Neural cell (in vitro differentiated cells): ENCODE results near the gene PRG2.

ENCODE experiments used
- EP300 ChIP-seq: fragments of 450-650 bp; conservative IDR thresholded peaks from 2 replicates; pipeline ENCODE4 v1.6.1; 2014; ENCODE audit warnings: antibody characterized with exemption, mild to moderate bottlenecking, moderate library complexity; ENCODE audit not compliant: poor library complexity, severe bottlenecking
- EZH2 ChIP-seq: fragments of 200-600, 300-800 bp; shearing (Covaris generic), sonication (generic); IDR thresholded peaks from 2 replicates; pipeline ENCODE4 v1.6.1; 2014; ENCODE audit warnings: antibody characterized with exemption, low read length, borderline replicate concordance, mild to moderate bottlenecking; ENCODE audit not compliant: insufficient read depth, poor library complexity, severe bottlenecking
- MXI1 ChIP-seq: fragments of 450-650 bp; conservative IDR thresholded peaks from 2 replicates; pipeline ENCODE4 v1.6.1; 2014; ENCODE audit warnings: antibody characterized with exemption, mild to moderate bottlenecking; ENCODE audit not compliant: poor library complexity, severe bottlenecking
- POLR2AphosphoS5 ChIP-seq: IDR thresholded peaks from 2 replicates; pipeline ENCODE4 v1.6.1; 2012
- RAD21 ChIP-seq: fragments of 450-650 bp; conservative IDR thresholded peaks from 2 replicates; pipeline ENCODE4 v1.6.1; 2014; ENCODE audit warnings: antibody characterized with exemption, mild to moderate bottlenecking, moderate library complexity
- SMC3 ChIP-seq: fragments of 450-650 bp; conservative IDR thresholded peaks from 2 replicates; pipeline ENCODE4 v1.6.1; 2014; ENCODE audit warnings: antibody characterized with exemption, mild to moderate bottlenecking, moderate library complexity; ENCODE audit not compliant: poor library complexity
- TAF1 ChIP-seq: IDR thresholded peaks from 2 replicates; pipeline ENCODE4 v1.6.1; 2012; ENCODE audit warnings: low read depth
- TF ChIP-seq, protein P1 (sequence below): fragments of 450-650 bp; IDR thresholded peaks from 2 replicates; pipeline ENCODE4 v1.5.1; 2014; ENCODE audit warnings: antibody characterized with exemption, mild to moderate bottlenecking, moderate library complexity; ENCODE audit not compliant: poor library complexity, severe bottlenecking
- TF ChIP-seq, protein P2 (sequence below): IDR thresholded peaks from 2 replicates; pipeline ENCODE4 v1.6.1; 2012; ENCODE audit warnings: borderline replicate concordance

DNA sequence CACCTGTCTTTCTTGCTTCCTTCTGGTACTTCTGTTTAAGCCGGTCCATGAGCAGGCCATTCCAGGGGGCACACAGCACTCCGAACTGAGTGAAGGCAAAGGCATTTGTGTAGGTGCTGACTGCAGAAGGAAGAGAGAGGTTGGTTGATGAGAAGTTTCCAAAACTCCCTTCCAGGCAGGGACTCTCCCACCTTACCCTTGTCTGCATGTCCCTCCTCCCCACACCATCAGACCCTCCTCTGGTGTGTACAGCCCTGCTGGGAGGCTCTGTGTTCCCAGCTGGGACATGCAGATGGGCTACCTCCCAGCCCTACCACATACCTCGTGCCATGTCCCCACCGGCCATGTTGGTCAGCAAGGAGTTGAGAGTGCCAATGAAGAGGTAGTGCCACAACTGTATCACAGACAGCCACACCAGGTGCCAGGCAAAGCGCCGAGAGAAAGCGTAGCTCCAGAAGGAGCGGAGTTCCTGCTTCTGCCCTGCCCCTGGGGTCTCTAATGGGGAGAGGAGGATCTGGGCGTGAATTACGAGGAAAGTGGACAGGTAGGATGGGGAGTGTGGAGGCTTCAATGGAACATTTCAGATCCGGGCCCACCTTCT, 24.3 kb upstream of the PRG2 start:
- TF ChIP-seq, protein P1, sequence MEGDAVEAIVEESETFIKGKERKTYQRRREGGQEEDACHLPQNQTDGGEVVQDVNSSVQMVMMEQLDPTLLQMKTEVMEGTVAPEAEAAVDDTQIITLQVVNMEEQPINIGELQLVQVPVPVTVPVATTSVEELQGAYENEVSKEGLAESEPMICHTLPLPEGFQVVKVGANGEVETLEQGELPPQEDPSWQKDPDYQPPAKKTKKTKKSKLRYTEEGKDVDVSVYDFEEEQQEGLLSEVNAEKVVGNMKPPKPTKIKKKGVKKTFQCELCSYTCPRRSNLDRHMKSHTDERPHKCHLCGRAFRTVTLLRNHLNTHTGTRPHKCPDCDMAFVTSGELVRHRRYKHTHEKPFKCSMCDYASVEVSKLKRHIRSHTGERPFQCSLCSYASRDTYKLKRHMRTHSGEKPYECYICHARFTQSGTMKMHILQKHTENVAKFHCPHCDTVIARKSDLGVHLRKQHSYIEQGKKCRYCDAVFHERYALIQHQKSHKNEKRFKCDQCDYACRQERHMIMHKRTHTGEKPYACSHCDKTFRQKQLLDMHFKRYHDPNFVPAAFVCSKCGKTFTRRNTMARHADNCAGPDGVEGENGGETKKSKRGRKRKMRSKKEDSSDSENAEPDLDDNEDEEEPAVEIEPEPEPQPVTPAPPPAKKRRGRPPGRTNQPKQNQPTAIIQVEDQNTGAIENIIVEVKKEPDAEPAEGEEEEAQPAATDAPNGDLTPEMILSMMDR = no peak
- TF ChIP-seq SMC3 (no peak), EZH2 (no peak), RAD21 (no peak), POLR2AphosphoS5 (no peak), EP300 (no peak), MXI1 (no peak), TAF1 (no peak)
- TF ChIP-seq, protein P2, sequence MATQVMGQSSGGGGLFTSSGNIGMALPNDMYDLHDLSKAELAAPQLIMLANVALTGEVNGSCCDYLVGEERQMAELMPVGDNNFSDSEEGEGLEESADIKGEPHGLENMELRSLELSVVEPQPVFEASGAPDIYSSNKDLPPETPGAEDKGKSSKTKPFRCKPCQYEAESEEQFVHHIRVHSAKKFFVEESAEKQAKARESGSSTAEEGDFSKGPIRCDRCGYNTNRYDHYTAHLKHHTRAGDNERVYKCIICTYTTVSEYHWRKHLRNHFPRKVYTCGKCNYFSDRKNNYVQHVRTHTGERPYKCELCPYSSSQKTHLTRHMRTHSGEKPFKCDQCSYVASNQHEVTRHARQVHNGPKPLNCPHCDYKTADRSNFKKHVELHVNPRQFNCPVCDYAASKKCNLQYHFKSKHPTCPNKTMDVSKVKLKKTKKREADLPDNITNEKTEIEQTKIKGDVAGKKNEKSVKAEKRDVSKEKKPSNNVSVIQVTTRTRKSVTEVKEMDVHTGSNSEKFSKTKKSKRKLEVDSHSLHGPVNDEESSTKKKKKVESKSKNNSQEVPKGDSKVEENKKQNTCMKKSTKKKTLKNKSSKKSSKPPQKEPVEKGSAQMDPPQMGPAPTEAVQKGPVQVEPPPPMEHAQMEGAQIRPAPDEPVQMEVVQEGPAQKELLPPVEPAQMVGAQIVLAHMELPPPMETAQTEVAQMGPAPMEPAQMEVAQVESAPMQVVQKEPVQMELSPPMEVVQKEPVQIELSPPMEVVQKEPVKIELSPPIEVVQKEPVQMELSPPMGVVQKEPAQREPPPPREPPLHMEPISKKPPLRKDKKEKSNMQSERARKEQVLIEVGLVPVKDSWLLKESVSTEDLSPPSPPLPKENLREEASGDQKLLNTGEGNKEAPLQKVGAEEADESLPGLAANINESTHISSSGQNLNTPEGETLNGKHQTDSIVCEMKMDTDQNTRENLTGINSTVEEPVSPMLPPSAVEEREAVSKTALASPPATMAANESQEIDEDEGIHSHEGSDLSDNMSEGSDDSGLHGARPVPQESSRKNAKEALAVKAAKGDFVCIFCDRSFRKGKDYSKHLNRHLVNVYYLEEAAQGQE = no peak
